HepG2 (cell line): ENCODE measurements around the gene PHF2. TPM values are rescaled to one million over a fixed set of nuclear protein-coding genes. Genes with fewer than 3 reads are reported as not detected.
A peak's percentile ranks its signal among the peaks of the same experiment; 100 is the strongest.

Source experiments
- ATAC-seq: fragments of 200-7000 bp; cut with Tn5 transposase; 3 replicates; pipeline ENCODE4 v1.9.1; 2020; ENCODE audit warnings: mild to moderate bottlenecking, moderate library complexity
- BruUV-seq: library from RNA; stranded (reverse); fragments of 400-500 nt; replicated peaks from 2 replicates; lab custom pipeline; 2021; lab: Mats Ljungman, UMichigan
- CTCF ChIA-PET: fragments of 300-600 bp; formaldehyde crosslinking; extraction: SDS; loops from one replicate; lab custom pipeline; 2021; ENCODE audit warnings: low total read pairs, inconsistent platforms, low intra/inter-chr PET ratio; lab: Yijun Ruan, JAX
- POLR2A ChIA-PET: fragments of 350-600 bp; sonication (Branson Sonifier 250); formaldehyde crosslinking; loops from one replicate; lab custom pipeline; 2020; ENCODE audit warnings: antibody characterized with exemption, inconsistent platforms; lab: Yijun Ruan, JAX
- DNase-seq: peaks from one replicate; pipeline ENCODE4 v3.0.0-alpha.2; 2015; ENCODE audit warnings: low spot score
- FAIRE-seq: peaks from 3 replicates; lab custom pipeline; 2011; peaks lifted over from hg19 to GRCh38; lab: Jason Lieb, UNC
- H2AFZ ChIP-seq: one replicate; pipeline ENCODE4 v1.6.1; 2011; ENCODE audit warnings: low read length, inconsistent platforms
- H3K27ac ChIP-seq: fragments of 300-600 bp; 3 replicates; pipeline ENCODE4 v1.8.0; 2011; ENCODE audit warnings: mixed run types, mild to moderate bottlenecking, mixed read lengths, low read length, inconsistent platforms; ENCODE audit not compliant: insufficient read depth; ENCODE audit errors: extremely low read length
- H3K27me3 ChIP-seq, 2 experiments: fragments of 200-600 bp in 1 of 2; 2 replicates in 1 of 2; 3 replicates in 1 of 2; pipeline versions ENCODE4 v1.6.0 to v1.8.0; 2011; ENCODE audit warnings: low read length in 2 of 2, mild to moderate bottlenecking in 2 of 2, moderate library complexity in 2 of 2, inconsistent platforms in 1 of 2; ENCODE audit not compliant: insufficient read depth in 2 of 2, control insufficient read depth in 1 of 2
- H3K36me3 ChIP-seq, 2 experiments: fragments of 200-600 bp in 1 of 2; replicated peaks in 1 of 2; 2 replicates in 1 of 2; 3 replicates in 1 of 2; pipeline versions ENCODE4 v1.5.1 to v1.8.0; 2011; ENCODE audit warnings: low read length in 2 of 2, inconsistent platforms in 1 of 2; ENCODE audit not compliant: insufficient read depth in 2 of 2, control insufficient read depth in 1 of 2
- H3K4me1 ChIP-seq: 2 replicates; pipeline ENCODE4 v1.5.1; 2012; ENCODE audit warnings: low read length, inconsistent platforms; ENCODE audit not compliant: insufficient read depth
- H3K4me2 ChIP-seq: 2 replicates; pipeline ENCODE4 v1.6.0; 2011; ENCODE audit warnings: low read depth, low read length, inconsistent platforms
- H3K4me3 ChIP-seq, 3 experiments: fragments of 200-600 bp in 1 of 3; sonication (generic), shearing (Covaris generic) in 1 of 3; replicated peaks in 1 of 3; 2 replicates each; pipeline ENCODE4 v1.5.1; 2011 to 2016; ENCODE audit warnings: low read length in 3 of 3, inconsistent platforms in 2 of 3, low read depth in 2 of 3, mild to moderate bottlenecking in 2 of 3, control low read depth in 1 of 3, mixed read lengths in 1 of 3; ENCODE audit not compliant: insufficient read depth in 1 of 3
- H3K79me2 ChIP-seq: one replicate; pipeline ENCODE4 v1.6.1; 2011; ENCODE audit warnings: low read length, inconsistent platforms; ENCODE audit not compliant: insufficient read depth
- H3K9ac ChIP-seq: 2 replicates; pipeline ENCODE4 v1.6.0; 2011; ENCODE audit warnings: mild to moderate bottlenecking, low read depth, low read length, inconsistent platforms; ENCODE audit not compliant: insufficient read depth
- H3K9me3 ChIP-seq: 2 replicates; pipeline ENCODE4 v1.5.1; 2012; ENCODE audit warnings: mild to moderate bottlenecking, low read length
- H4K20me1 ChIP-seq: 2 replicates; pipeline ENCODE4 v1.6.0; 2011; ENCODE audit warnings: inconsistent platforms, mild to moderate bottlenecking, low read length, moderate library complexity; ENCODE audit not compliant: insufficient read depth
- AGO1 ChIP-seq: fragments of 200-400 bp; formaldehyde crosslinking; IDR thresholded peaks from 2 replicates; pipeline ENCODE4 v1.6.1; 2017; ENCODE audit warnings: mild to moderate bottlenecking, low read depth, low read length, moderate library complexity; ENCODE audit not compliant: poor library complexity, severe bottlenecking
- DNMT3B ChIP-seq: conservative IDR thresholded peaks from 2 replicates; pipeline ENCODE4 v1.6.1; 2016; ENCODE audit warnings: missing biosample characterization, control low read depth
- EEA1 ChIP-seq: sonication (generic); formaldehyde crosslinking; IDR thresholded peaks from 2 replicates; pipeline ENCODE4 v1.5.1; 2020; ENCODE audit warnings: mild to moderate bottlenecking, missing genetic modification reagents, borderline replicate concordance
- FOXP1 ChIP-seq, 2 experiments: fragments of 450-650 bp in 1 of 2; IDR thresholded peaks; 2 replicates each; pipeline ENCODE4 v1.6.1; 2017 to 2018; ENCODE audit warnings: antibody characterized with exemption in 1 of 2
- RFX5 ChIP-seq: IDR thresholded peaks from 2 replicates; pipeline ENCODE4 v1.6.1; 2011; ENCODE audit warnings: low read depth, low read length, improper control_type of control experiment
- SMC3 ChIP-seq: IDR thresholded peaks from 2 replicates; pipeline ENCODE4 v1.6.1; 2011; ENCODE audit warnings: low read length, improper control_type of control experiment
- STAG1 ChIP-seq: sonication (generic); formaldehyde crosslinking; IDR thresholded peaks from 2 replicates; pipeline ENCODE4 v1.4.0; 2020; ENCODE audit warnings: missing genetic modification reagents
- ZBTB7B ChIP-seq: sonication (generic); formaldehyde crosslinking; IDR thresholded peaks from 2 replicates; pipeline ENCODE4 v1.4.0; 2020; ENCODE audit warnings: missing genetic modification reagents
- ZNF33B ChIP-seq: sonication (generic); formaldehyde crosslinking; IDR thresholded peaks from 2 replicates; pipeline ENCODE4 v1.5.1; 2020; ENCODE audit warnings: mild to moderate bottlenecking, missing genetic modification reagents
- WGBS: methylation state at CpG from one replicate; pipeline ENCODE4 v1.1.6; 2017; ENCODE audit warnings: low lambda C conversion rate; 5-methylcytosine and 5-hydroxymethylcytosine counted together
- in situ Hi-C: cut with HindIII; loops from 2 replicates; pipeline ENCODE4 v1.10.0; 2017; ENCODE audit warnings: low pct_unique_long_range_greater_than_20kb; ENCODE audit not compliant: extremely low pct_ligation_motif_present
- intact Hi-C: fragments of 100-400 bp; cut with micrococcal nuclease; formaldehyde crosslinking; loops from one replicate; pipeline ENCODE4 v1.10.0; 2022; ENCODE audit not compliant: unreplicated experiment
- polyA plus RNA-seq, 8 experiments: library from polyadenylated mRNA; depleted of rRNA in 3 of 8; stranded (reverse) in 7 of 8; unstranded in 1 of 8; fragments of >200 nt; fragmentation: Illumina TruSeq in 4 of 8; extraction: Trizol in 4 of 8; gene quantifications; 2 replicates each; pipeline versions ENCODE4 v1.2.1 to v1.2.3, GENCODE V29; 2011 to 2016; ENCODE audit warnings: low read depth in 4 of 8, missing spikeins in 1 of 8, mixed read lengths in 1 of 8; ENCODE audit not compliant: insufficient read depth in 1 of 8
- total RNA-seq, 5 experiments: library from RNA; depleted of rRNA; stranded (reverse); fragments of >200 nt; fragmentation: Illumina TruSeq; extraction: Trizol; gene quantifications; 2 replicates each; pipeline ENCODE4 v1.2.3, GENCODE V29; 2016; ENCODE audit warnings: low read depth in 1 of 5
- TF ChIP-seq, protein P1 (sequence below): sonication (generic); formaldehyde crosslinking; IDR thresholded peaks from 2 replicates; pipeline ENCODE4 v1.4.0; 2020; ENCODE audit warnings: missing genetic modification reagents, mild to moderate bottlenecking, borderline replicate concordance
- TF ChIP-seq, protein P2 (sequence below): sonication (generic); formaldehyde crosslinking; IDR thresholded peaks from 2 replicates; pipeline ENCODE4 v1.5.0; 2020; ENCODE audit warnings: mild to moderate bottlenecking, missing genetic modification reagents, moderate library complexity

PHF2 gene
- total and polyA plus RNA-seq, 2 of the 13 experiments (the other 11 are each of a cell fraction or from before 2014, with no cell fraction given): 6.6 to 9.1 TPM

DNA sequence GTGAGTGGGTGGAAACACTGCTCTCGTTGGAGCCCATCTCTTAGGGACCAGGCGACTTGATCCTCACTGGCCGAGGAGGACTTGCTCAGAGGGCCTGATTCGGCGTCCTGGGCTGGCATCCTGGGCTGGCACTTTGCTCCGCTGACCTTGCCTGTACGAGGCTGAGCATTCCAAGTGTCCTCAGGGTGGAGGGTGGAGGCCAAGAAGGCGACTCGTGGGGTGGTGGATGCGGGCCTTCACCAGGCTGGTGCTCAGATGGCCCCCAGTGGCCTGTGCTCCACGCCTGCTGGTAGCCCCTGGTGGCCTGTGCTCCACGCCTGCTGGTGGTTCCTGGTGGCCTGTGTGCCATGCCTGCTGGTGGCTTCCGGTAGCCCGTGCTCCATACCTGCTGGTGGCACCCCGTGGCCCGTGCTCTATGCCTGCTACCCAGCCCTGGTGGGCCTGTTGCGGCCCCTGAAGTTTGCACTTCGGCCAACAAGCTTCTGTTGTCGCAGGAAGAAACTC, 42.9 kb downstream of the PHF2 start (continued):
- TF ChIP-seq, protein P1, sequence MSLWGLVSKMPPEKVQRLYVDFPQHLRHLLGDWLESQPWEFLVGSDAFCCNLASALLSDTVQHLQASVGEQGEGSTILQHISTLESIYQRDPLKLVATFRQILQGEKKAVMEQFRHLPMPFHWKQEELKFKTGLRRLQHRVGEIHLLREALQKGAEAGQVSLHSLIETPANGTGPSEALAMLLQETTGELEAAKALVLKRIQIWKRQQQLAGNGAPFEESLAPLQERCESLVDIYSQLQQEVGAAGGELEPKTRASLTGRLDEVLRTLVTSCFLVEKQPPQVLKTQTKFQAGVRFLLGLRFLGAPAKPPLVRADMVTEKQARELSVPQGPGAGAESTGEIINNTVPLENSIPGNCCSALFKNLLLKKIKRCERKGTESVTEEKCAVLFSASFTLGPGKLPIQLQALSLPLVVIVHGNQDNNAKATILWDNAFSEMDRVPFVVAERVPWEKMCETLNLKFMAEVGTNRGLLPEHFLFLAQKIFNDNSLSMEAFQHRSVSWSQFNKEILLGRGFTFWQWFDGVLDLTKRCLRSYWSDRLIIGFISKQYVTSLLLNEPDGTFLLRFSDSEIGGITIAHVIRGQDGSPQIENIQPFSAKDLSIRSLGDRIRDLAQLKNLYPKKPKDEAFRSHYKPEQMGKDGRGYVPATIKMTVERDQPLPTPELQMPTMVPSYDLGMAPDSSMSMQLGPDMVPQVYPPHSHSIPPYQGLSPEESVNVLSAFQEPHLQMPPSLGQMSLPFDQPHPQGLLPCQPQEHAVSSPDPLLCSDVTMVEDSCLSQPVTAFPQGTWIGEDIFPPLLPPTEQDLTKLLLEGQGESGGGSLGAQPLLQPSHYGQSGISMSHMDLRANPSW (CRISPR knock-in tag): no peak
- TF ChIP-seq AGO1 (no peak), SMC3 (no peak), FOXP1 (IDR thresholded peaks at IDR 0.05) (no peak), FOXP1 (CRISPR knock-in tag; IDR thresholded peaks at IDR 0.05) (no peak)

DNA sequence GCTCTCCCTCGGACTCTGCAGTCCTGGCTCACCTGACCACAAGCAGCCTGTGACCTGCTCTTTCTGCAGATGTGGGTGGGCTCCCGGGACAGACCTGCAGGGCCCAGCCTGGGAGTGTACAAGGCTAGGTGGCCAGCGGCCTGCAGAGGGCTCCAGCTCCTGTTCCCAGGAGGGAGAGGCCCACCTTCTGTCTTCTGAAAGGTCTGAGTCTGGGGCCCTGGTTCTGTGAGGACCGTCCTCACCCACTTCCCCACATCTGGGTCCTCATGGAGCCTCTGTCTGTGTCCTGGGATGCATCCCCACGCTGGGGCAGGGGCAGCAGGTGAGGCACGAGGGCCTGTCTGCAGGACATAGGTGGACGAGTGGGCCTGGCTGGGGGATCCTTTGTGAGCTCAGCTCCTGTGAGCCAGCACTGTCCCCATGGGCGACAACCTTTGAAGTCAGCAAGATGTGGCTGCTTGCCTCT, 43.7 kb downstream of the PHF2 start:
- Histone ChIP-seq H3K9ac (no peak overlapping the region), H3K79me2 (peaks cover 6% of the 10 kb centered on the region), H2AFZ (no peak overlapping the region), H3K27me3 (no peaks in the 10 kb centered on the region), H3K9me3 (no peaks in the 10 kb centered on the region), H4K20me1 (0 out of 2 replicates have a peak, but pooled peaks cover 3% of the 10 kb centered on the region), H3K36me3 (no peaks in the 10 kb centered on the region), H3K4me1 (peaks cover 12% of the 10 kb centered on the region; the same call in 1 of the 2 replicates), H3K4me3 (no peak overlapping the region), H3K27ac (no peak overlapping the region), H3K4me2 (no peak overlapping the region; the same call in 1 of the 2 replicates)
- in situ Hi-C loops (no loop called here), intact Hi-C loops (loop anchor here (2.0 kb wide), 1 partner anchor 41 kb away; no protein-coding TSS in a partner anchor)
- ChIA-PET CTCF (no interaction called here), POLR2A (no interaction called here)
- peak; percentile 91 for ATAC-seq
- WGBS: 67% methylated on average over 3 of the region's 8 CpGs
- TF ChIP-seq EEA1 (no peak), ZNF33B (CRISPR knock-in tag) (0 out of 2 replicates have a peak, but pooled peaks have one; percentile 30), ZBTB7B (CRISPR knock-in tag) (0 out of 2 replicates have a peak, but pooled peaks have one; percentile 20), STAG1 (CRISPR knock-in tag) (0 out of 2 replicates have a peak, but pooled peaks have one; percentile 8), RFX5 (no peak), DNMT3B (CRISPR knock-in tag) (no peak)
- TF ChIP-seq, protein P2, sequence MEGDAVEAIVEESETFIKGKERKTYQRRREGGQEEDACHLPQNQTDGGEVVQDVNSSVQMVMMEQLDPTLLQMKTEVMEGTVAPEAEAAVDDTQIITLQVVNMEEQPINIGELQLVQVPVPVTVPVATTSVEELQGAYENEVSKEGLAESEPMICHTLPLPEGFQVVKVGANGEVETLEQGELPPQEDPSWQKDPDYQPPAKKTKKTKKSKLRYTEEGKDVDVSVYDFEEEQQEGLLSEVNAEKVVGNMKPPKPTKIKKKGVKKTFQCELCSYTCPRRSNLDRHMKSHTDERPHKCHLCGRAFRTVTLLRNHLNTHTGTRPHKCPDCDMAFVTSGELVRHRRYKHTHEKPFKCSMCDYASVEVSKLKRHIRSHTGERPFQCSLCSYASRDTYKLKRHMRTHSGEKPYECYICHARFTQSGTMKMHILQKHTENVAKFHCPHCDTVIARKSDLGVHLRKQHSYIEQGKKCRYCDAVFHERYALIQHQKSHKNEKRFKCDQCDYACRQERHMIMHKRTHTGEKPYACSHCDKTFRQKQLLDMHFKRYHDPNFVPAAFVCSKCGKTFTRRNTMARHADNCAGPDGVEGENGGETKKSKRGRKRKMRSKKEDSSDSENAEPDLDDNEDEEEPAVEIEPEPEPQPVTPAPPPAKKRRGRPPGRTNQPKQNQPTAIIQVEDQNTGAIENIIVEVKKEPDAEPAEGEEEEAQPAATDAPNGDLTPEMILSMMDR: peak; percentile 50
- peak; percentile 9 for DNase-seq
- BruUV-seq: no TSS peak
- FAIRE-seq: no peak
